Activated B cell treated with CpG ODN at 0.5 μM for 24 hours (primary cell): ENCODE results near the gene MYZAP. TPM values are rescaled to one million over a fixed set of nuclear protein-coding genes. Genes with fewer than 3 reads are reported as not detected.

Experiments used
- ATAC-seq: fragments of 200-7000 bp; cut with Tn5 transposase; one replicate; pipeline ENCODE4 v1.10.0; 2021; ENCODE audit warnings: low read depth, mild to moderate bottlenecking, moderate library complexity
- CTCF ChIA-PET: fragments of 350-600 bp; sonication (Branson Sonifier 250); formaldehyde crosslinking; loops from one replicate; lab custom pipeline; 2021; ENCODE audit warnings: antibody characterized with exemption; lab: Charles Lee
- POLR2A ChIA-PET: fragments of 350-600 bp; sonication (Branson Sonifier 250); formaldehyde crosslinking; loops from one replicate; lab custom pipeline; 2021; ENCODE audit warnings: antibody characterized with exemption; lab: Charles Lee
- DNase-seq: peaks from one replicate; pipeline ENCODE4 v3.0.0; 2022
- H3K27ac Mint-ChIP-seq: one replicate; pipeline ENCODE4 v1.8.0; 2020; ENCODE audit warnings: mixed read lengths
- H3K27me3 Mint-ChIP-seq: one replicate; pipeline ENCODE4 v1.8.0; 2021; ENCODE audit warnings: mixed read lengths
- H3K36me3 Mint-ChIP-seq: one replicate; pipeline ENCODE4 v1.8.0; 2021; ENCODE audit warnings: low read depth, mixed read lengths
- H3K4me1 Mint-ChIP-seq: one replicate; pipeline ENCODE4 v1.8.0; 2021; ENCODE audit warnings: mixed read lengths
- H3K4me3 Mint-ChIP-seq: one replicate; pipeline ENCODE4 v1.8.0; 2020; ENCODE audit warnings: mild to moderate bottlenecking, mixed read lengths
- H3K9me3 Mint-ChIP-seq: one replicate; pipeline ENCODE4 v1.8.0; 2020; ENCODE audit warnings: mixed read lengths
- CTCF ChIP-seq: fragments of 200-600 bp; IDR thresholded peaks from one replicate; pipeline ENCODE4 v1.8.0; 2022; ENCODE audit warnings: antibody characterized with exemption, mild to moderate bottlenecking
- intact Hi-C: fragments of 100-400 bp; cut with micrococcal nuclease; formaldehyde crosslinking; loops from one replicate; pipeline ENCODE4 v1.15.1; 2024
- total RNA-seq: library from RNA; stranded (reverse); gene quantifications from 2 replicates; pipeline ENCODE4 v1.2.3, GENCODE V29; 2022

MYZAP gene
- total RNA-seq, 1 donor from 2014 or later, result 1.00 TPM

GRCh38 chr15:57668016-57668415 is 76.3 kb downstream of the MYZAP start:
- TF ChIP-seq CTCF, result no peak
- H3K4me1 Mint-ChIP-seq, result no peaks in the 10 kb centered on the region
- peaks cover 16% of the 10 kb centered on the region for H3K27me3 Mint-ChIP-seq
- intact Hi-C loops, result no loop called here
- H3K27ac Mint-ChIP-seq, result no peak overlapping the region
- ChIA-PET CTCF (interaction anchor here (1.0 kb wide), 1 partner anchor 108 kb away, joined by 4 read pairs; no protein-coding TSS in a partner anchor), POLR2A (no interaction called here)
- DNase-seq (no peak), ATAC-seq (no peak)
- no peaks in the 10 kb centered on the region for H3K9me3 Mint-ChIP-seq
- no peaks in the 10 kb centered on the region for H3K36me3 Mint-ChIP-seq
- no peak overlapping the region for H3K4me3 Mint-ChIP-seq

GRCh38 chr15:57671636-57672035 is 79.9 kb downstream of the MYZAP start:
- Mint-ChIP-seq H3K27ac (no peak overlapping the region), H3K27me3 (peaks cover 14% of the 10 kb centered on the region), H3K9me3 (no peaks in the 10 kb centered on the region), H3K36me3 (no peaks in the 10 kb centered on the region), H3K4me1 (no peaks in the 10 kb centered on the region), H3K4me3 (no peak overlapping the region)
- ChIA-PET CTCF (no interaction called here), POLR2A (no interaction called here)
- no peak for ATAC-seq
- no peak for DNase-seq
- no peak for TF ChIP-seq CTCF
- intact Hi-C loops, result no loop called here

- Mint-ChIP-seq H3K4me3 (no peak overlapping the region), H3K36me3 (no peaks in the 10 kb centered on the region), H3K4me1 (no peaks in the 10 kb centered on the region), H3K27me3 (peaks cover 6% of the 10 kb centered on the region), H3K9me3 (no peaks in the 10 kb centered on the region), H3K27ac (no peak overlapping the region)
- DNase-seq (no peak), ATAC-seq (no peak)
- intact Hi-C loops, result no loop called here
- no peak for TF ChIP-seq CTCF
- ChIA-PET POLR2A (no interaction called here), CTCF (no interaction called here)
Observed at GRCh38 chr15:57675481-57676181, 83.9 kb downstream of the MYZAP start.

GRCh38 chr15:57676585-57676984 is 84.9 kb downstream of the MYZAP start:
- Mint-ChIP-seq H3K27ac (no peak overlapping the region), H3K9me3 (no peaks in the 10 kb centered on the region), H3K4me3 (no peak overlapping the region), H3K36me3 (no peaks in the 10 kb centered on the region), H3K27me3 (peaks cover 6% of the 10 kb centered on the region), H3K4me1 (no peaks in the 10 kb centered on the region)
- TF ChIP-seq CTCF, result no peak
- ATAC-seq (no peak), DNase-seq (no peak)
- ChIA-PET POLR2A (no interaction called here), CTCF (no interaction called here)
- intact Hi-C loops, result no loop called here

GRCh38 chr15:57677204-57677603 is 85.5 kb downstream of the MYZAP start:
- peaks cover 3% of the 10 kb centered on the region for H3K27me3 Mint-ChIP-seq
- no peaks in the 10 kb centered on the region for H3K4me1 Mint-ChIP-seq
- ATAC-seq, result no peak
- no peak for DNase-seq
- H3K4me3 Mint-ChIP-seq, result no peak overlapping the region
- H3K36me3 Mint-ChIP-seq, result no peaks in the 10 kb centered on the region
- no peak overlapping the region for H3K27ac Mint-ChIP-seq
- no peaks in the 10 kb centered on the region for H3K9me3 Mint-ChIP-seq
- ChIA-PET CTCF (interaction anchor here (1.1 kb wide), 1 partner anchor 135 kb away, joined by 3 read pairs; no protein-coding TSS in a partner anchor), POLR2A (no interaction called here)
- intact Hi-C loops, result no loop called here
- TF ChIP-seq CTCF, result no peak
